ENCODE measurements around the gene SLC38A3. TPM values are rescaled to one million over a fixed set of nuclear protein-coding genes. Genes with fewer than 3 reads are reported as not detected.

The SLC38A3 gene
- total and polyA plus RNA-seq, 9 of the 15 experiments (the other 6 are each of a cell fraction or from before 2014, with no cell fraction given), result 0.09 to 0.38 (median 0.16) TPM; not detected in 6

DNA sequence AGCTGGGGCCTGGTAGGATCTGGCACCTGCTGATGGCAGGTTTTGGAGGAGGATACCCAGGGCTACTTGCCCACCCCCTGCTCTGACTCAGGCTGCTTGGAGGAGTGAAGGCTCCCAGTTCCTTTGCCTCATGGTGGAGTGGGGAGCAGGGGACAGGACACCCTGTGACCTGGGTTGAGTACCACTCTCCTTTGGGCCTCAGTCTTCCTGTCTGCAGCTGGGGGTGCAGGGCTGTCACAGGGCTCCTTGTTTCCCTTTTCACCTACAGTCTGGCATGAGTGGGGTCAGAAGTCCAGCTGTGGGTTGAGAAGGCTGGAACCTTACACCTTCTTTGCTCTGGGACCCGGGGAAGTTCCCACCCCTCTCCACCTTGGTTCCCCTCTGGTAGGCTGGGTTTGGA lies 35.2 kb upstream of the SLC38A3 start:
- H4K20me1 ChIP-seq (replicated peaks; ENCODE audit: control insufficient read depth, insufficient read depth, low read length), result no peaks in the 10 kb centered on the region
- ChIA-PET POLR2A (interaction anchor here (0.9 kb wide), 2 partner anchors 20 to 34 kb away, joined by 3 to 4 read pairs; no protein-coding TSS in a partner anchor), CTCF (ENCODE audit: low intra/inter-chr PET ratio) (no interaction called here)
- no TSS peak for BruUV-seq (replicated peaks)
- H3K4me3 ChIP-seq, result no peak overlapping the region
- no peaks in the 10 kb centered on the region for H3K9me1 ChIP-seq (ENCODE audit: control insufficient read depth, insufficient read depth, low read length)
- intact Hi-C loops (cut with micrococcal nuclease) (no loop called here), in situ Hi-C loops (cut with MboI) (no loop called here)
- no peaks in the 10 kb centered on the region for H3K9me3 ChIP-seq (replicated peaks; ENCODE audit: control insufficient read depth, insufficient read depth, low read depth, low read length)
- no peak overlapping the region for H3K27ac ChIP-seq (ENCODE audit: extremely low read depth, low read depth, low read length)
- no peaks in the 10 kb centered on the region for H3K27me3 ChIP-seq (ENCODE audit: control insufficient read depth in 2 of 2, insufficient read depth in 2 of 2, low read length in 2 of 2)
- H3K4me1 ChIP-seq (replicated peaks in 1 of 2; ENCODE audit: control insufficient read depth in 2 of 2, insufficient read depth in 2 of 2, low read length in 2 of 2), result peaks cover 0 to 43% of the 10 kb centered on the region in 2 experiments; a peak in 3 of 5 replicates
- TF ChIP-seq, protein P1, sequence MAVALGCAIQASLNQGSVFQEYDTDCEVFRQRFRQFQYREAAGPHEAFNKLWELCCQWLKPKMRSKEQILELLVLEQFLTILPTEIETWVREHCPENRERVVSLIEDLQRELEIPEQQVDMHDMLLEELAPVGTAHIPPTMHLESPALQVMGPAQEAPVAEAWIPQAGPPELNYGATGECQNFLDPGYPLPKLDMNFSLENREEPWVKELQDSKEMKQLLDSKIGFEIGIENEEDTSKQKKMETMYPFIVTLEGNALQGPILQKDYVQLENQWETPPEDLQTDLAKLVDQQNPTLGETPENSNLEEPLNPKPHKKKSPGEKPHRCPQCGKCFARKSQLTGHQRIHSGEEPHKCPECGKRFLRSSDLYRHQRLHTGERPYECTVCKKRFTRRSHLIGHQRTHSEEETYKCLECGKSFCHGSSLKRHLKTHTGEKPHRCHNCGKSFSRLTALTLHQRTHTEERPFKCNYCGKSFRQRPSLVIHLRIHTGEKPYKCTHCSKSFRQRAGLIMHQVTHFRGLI (CRISPR knock-in tag; IDR thresholded peaks at IDR 0.05), result no peak
- TF ChIP-seq NRF1 (conservative IDR thresholded peaks at IDR 0.05 in 1 of 2, IDR thresholded peaks at IDR 0.05 in 1 of 2) (no peak), ZKSCAN3 (CRISPR knock-in tag; IDR thresholded peaks at IDR 0.05) (no peak), RB1 (IDR thresholded peaks at IDR 0.05; ENCODE audit: low read depth) (no peak), SMARCB1 (IDR thresholded peaks at IDR 0.05; ENCODE audit: insufficient read length, low read depth) (no peak), SRSF9 (IDR thresholded peaks at IDR 0.05; ENCODE audit: borderline replicate concordance, low read depth, low read length) (no peak), ZC3H8 (IDR thresholded peaks at IDR 0.05) (no peak), FOXJ2 (tag; IDR thresholded peaks at IDR 0.05) (no peak), ZNF232 (CRISPR knock-in tag; IDR thresholded peaks at IDR 0.05) (no peak), RBBP5 (IDR thresholded peaks at IDR 0.05; ENCODE audit: borderline replicate concordance, insufficient read depth, low read length, poor library complexity, severe bottlenecking) (no peak), CHCHD3 (CRISPR knock-in tag; IDR thresholded peaks at IDR 0.05) (no peak), HMG20B (CRISPR knock-in tag; IDR thresholded peaks at IDR 0.05) (no peak), PRPF4 (IDR thresholded peaks at IDR 0.05; ENCODE audit: insufficient read depth, low read depth, low read length, poor library complexity, severe bottlenecking) (no peak), ZNF253 (CRISPR knock-in tag; conservative IDR thresholded peaks at IDR 0.05) (no peak)
- no peak overlapping the region for H3K4me2 ChIP-seq (ENCODE audit: insufficient read depth, low read length)
- no CpG with 5 or more reads among the region's 1 CpG for WGBS (ENCODE audit: insufficient coverage, low coverage, missing lambda C conversion rate)
- DNase-seq (ENCODE audit: extremely low read depth in 1 of 4, low spot score in 3 of 4) (no peak), FAIRE-seq (no peak), ATAC-seq (no peak)
- no peaks in the 10 kb centered on the region for H3K36me3 ChIP-seq (ENCODE audit: control insufficient read depth, insufficient read depth, low read length)
- no peaks in the 10 kb centered on the region for H3K79me2 ChIP-seq (ENCODE audit: control insufficient read depth, insufficient read depth, low read length)
- no peak overlapping the region for H3K9ac ChIP-seq (ENCODE audit: insufficient read depth in 1 of 2, low read depth in 2 of 2, low read length in 2 of 2)
- H2AFZ ChIP-seq (ENCODE audit: low read depth, low read length), result no peak overlapping the region

Data from K562 (cell line).